HG03159 (cell line): ENCODE results near the gene USP14.

Experiments
- ATAC-seq: cut with Tn5 transposase; IDR thresholded peaks from one replicate; pipeline ENCODE4 v1.9.1; 2021; ENCODE audit warnings: mild to moderate bottlenecking, moderate library complexity; ENCODE audit not compliant: unreplicated experiment

USP14 gene

DNA sequence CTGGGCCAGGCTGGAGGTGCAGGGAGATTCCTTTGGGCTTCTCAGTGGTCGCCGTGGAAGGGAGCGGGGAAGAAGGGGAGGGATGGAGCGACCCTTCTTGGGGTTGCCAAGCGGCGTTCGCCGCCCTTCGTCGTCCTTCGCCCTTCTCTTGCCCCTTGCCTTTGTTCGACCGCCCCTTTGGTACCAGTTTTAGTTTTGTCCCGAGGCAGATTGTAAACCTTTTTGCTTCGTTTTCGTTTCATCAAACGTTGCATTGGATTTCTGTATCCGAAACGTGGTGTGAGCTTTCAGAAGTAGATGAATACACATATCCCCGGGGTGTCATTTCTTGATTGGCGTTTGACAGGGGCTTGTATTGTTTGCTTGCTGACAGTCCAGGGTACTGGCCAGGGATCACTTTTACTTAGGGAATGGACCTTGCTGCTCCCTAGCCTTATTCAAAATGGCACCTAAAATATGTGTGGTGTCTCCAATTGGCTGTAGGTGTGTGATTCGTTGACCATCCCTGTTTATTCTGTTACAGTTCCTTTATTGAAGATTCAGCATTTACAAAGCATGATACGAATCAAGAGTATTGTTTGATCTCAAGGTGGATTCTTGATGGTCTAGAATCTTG lies 788 bp downstream of the USP14 start:
- ATAC-seq: no peak

DNA sequence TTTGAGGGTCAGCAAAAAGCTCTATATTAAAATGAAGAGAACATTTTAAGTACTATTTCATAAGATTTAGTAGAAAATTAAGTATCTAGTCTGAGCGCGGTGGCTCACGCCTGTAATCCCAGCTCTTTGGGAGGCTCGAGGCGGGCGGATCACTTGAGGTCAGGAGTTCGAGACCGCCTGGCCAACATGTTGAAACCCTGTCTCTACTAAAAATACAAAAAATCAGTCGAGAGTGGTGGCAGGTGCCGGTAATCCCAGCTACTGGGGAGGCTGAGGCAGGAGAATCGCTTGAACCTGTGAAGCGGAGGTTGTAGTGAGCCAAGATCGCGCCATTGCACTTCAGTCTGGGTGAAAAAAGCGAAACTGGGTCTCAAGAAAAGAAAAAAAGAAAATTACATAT lies 1.6 kb downstream of the USP14 start:
- ATAC-seq: no peak

DNA sequence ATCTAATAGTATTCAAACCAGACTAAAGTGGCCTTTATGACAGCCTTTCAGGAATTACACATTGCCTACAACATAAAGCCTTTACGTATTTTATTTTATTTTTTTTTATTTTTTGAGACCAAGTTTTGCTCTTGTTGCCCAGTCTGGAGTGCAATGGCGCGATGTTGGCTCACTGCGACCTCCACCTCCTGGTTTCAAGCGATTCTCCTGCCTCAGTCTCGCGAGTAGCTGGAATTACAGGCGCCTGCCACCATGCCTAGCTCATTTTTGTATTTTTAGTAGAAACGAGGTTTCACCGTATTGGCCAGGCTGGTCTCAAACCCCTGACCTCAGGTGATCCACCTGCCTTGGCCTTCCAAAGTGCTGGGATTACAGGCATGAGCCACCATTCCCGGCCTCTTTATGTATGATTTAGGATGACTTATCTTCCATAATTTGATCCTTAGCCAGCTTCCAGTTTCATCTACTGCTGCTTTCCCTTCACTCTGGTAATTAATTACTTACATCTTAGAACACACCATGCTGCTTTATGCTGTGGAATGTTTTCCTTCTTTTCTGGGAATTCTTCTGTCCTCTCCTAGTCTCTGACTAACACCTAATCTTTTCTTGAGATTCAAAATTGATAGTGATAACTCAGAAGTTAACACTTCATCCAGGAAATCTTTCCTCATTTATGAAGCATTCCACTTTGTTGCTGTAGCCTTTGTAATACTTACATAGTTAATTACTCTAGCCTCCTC lies 2.6 kb downstream of the USP14 start:
- ATAC-seq: no peak

DNA sequence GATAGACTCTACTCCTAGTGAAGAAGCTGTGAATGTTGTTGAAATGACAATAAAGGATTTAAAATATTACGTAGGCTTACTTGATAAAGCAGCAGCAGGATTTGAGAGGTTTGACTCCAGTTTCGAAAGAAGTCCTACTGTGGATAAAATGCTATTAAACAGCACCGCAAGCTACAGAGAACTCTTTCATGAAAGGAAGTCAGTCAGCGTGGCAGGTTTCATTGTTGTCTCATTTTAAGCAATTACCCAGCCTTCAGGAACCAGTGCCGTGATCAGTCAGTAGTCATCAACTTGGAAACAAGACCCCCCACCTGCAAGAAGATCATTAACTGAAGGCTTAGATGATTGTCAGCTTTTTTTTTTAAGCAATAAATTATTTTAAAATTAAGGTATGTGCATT lies 14.0 kb downstream of the USP14 start:
- no peak for ATAC-seq

DNA sequence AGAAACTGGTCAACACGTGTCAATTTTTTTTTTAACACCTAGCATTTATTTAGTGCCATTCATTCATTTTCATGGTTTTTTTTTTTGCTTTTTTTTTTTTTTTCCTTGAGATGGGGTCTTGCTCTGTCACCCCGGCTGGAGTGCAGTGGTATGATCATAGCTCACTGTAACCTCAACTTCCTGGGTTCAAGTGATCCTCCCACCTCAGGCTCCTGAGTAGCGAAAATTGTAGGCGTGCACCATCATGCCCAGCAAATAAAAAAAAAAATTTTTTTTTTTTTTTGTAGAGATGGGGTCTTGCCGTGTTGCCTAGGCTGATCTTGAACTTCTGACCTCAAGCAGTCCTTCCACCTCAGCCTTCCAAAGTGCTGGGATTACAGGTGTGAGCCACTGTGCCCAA lies 21.1 kb downstream of the USP14 start:
- no peak for ATAC-seq

DNA sequence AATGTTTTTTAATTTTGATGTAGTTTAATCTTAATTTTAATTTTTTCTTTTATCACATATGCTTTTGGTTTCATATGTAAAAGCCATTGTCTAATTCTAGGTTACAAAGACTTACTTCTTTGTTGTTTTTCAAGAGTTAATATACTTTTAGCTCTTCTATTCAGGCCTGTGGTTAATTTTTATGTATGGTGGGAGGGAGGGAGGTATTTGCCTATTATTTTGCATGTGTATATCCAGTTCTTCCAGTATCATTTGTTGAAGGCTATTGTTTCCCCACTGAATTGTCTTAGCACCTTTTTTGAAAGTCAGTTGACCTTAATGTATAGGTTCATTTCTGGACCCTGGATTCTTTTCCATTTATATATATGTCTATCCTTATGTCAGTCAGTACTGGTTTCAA lies 23.4 kb downstream of the USP14 start:
- ATAC-seq: no peak

DNA sequence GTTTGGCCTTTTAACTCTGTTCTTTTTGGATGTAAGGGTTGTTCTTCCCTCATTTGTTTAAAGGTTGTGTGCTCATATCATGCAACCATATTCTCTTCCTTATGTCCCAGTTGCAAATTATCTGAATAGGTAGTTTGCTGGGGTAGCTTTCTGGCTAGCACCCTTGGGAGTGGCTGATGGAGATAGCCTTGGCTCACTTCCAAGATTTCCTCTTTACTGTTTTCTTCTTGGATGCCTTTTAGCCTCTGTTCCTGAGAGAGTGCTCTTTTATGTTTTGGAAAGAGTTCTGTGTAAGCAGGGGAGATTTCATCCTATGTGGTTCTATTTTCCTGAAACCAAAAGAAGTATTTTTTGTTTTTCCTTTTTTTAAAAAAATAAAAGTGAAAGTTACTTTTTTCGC lies 25.4 kb downstream of the USP14 start:
- ATAC-seq: no peak

DNA sequence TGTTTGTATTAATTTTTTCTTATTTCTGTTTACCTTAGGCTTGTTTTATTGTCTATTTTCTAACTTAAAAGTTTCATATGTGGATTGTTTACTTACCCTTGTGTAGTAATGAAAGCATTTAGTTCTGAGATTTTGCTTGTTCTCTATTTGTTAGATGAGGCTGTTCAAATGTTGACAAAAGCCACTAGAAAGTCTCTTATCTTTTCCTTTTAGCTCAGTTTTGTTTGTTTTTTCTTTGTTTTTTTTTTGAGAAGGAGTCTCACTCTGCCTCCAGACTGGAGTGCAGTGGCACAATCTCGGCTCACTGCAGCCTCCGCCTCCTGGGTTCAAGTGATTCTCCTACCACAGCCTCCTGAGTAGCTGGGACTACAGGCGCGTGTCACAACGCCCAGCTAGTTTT lies 30.9 kb downstream of the USP14 start:
- no peak for ATAC-seq

DNA sequence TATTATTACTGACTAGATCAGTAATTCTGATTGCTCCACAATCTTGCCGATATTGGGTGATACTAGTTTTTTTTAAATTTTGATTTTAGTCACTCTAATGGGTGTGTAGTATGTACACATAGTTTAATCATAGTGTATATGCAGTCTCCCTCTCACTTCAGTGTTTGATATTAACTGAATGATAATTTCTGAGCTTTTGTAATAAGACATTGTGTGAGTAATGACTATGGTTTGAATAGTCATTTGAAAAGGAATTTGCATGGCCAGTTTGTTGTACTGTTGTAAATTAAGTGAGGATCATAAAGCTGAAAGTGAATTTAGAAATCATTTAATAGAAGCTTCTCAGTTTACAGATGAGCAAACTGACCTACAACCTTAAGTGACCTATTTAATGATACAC lies 33.4 kb downstream of the USP14 start:
- no peak for ATAC-seq

DNA sequence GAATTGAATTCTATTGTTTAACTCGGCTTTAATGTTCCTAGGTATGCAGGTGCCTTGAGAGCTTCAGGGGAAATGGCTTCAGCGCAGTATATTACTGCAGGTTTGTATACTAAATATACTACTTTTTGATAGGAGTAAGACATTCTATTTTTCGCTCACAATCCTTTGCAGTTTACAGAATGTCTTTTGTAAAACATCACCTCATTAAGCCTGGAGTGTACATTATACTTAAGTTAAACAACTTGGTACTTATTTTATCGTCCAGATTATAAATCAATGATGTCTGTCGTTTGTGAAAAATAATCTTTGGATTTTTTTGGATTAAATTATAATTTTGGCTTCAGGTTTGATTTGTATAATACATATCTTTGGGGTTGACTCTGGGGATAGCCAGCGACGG lies 34.4 kb downstream of the USP14 start:
- no peak for ATAC-seq

DNA sequence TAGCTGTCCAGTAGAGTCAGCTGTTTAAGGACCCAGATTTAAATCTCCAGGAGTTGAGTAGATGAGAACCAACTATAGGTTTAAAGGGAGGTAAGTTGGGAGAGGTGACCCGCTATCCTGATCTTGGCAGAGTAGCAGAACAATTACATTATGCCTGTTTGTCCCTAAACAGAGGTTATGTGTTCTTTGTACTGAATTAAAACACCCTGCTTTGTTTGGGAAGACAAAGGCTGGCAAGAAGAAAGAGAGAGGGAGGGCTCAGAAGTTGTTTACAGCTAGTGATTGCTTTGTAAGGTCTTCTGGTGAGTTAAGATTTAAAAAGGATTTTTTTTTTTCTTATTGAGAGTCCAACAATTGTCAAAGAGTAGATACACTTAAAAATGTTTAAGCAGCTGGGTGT lies 37.3 kb downstream of the USP14 start:
- no peak for ATAC-seq

DNA sequence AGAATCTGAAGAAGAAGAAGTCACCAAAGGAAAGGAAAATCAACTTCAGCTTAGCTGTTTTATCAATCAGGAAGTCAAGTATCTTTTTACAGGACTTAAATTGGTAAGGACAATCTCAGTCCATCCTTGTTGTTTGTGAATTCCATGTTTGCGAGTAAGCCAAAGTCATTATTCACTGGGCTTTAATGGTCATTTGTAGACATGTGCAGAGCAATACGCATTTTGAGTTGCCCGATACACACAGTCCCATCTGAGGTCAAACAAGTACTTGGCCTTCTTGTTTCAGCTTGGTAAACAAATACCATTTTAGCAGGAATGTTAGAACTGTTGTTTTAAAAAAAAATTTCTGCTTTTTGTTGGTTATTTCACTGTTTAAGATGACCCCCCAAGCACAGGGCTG lies 40.9 kb downstream of the USP14 start:
- ATAC-seq: no peak

DNA sequence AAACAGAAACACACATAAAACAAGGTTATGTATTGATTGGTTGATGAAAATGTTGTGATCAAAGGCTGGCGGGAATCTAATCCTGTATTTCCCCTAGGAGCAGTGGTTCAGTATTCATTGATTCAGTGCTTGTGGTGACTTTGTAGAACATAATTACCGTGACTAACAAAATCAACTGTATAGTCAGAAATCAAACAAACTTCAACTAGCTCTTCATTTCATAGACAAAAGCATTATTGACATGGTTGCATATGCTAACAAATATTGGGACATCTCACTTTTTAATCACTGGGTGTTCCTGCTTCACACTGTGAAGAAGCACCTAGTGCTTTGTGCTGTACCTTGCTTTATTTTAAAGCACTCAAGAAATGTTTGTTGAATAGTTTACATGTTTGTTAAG lies 41.4 kb downstream of the USP14 start:
- no peak for ATAC-seq

DNA sequence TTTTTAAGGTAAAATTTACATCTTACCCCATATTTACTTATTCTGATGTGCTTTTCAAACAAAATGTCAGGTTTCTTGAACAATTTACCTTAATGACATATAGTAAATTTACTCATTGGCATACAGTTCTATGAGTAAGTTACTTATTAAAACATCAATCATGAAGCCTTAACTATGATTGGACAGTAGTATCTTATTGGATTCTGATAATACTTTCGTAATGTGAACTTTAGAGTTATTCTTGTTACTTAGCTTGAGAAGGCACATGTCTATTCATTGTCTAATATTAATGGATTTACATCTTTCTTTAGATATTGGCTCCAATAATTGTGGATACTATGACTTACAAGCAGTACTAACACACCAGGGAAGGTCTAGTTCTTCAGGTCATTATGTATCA lies 51.7 kb downstream of the USP14 start:
- ATAC-seq: no peak

DNA sequence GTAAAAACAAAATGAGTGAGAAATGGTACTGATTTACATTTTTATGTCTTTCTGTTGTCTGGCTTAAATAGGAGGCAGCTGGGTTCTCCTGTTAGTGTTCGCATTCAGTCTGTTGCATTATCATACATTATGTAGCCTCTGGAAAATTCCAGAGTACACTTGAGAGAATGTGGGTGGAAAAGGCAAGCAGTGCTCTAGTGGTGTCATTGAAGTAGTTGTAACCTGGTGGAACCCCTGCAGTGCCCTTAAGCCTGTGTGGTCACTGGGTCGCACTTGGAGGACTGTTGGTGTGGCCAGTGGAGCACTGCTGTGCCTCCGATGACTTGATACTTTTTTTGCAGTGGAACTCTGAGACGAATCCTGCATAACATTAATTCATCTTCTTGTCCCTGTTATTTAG lies 52.4 kb downstream of the USP14 start:
- ATAC-seq: no peak

DNA sequence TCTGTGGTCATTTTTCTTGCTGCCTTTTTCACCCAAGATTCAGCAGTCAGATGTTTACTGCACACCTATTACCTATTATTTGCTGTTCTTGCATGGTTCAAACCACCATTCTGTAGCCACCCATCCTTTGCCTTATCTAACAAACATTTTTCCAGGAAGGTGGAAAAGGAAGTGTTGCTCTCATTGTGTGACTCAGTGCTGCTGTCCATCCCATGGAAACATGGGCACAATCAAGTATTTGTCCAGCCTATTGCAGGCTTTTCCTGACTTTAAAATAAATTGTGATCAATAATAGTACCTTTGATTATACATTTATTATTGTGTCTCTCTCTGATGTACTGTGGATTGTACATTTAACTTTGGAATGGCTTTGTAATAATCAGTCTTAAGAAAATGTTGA lies 53.2 kb downstream of the USP14 start:
- ATAC-seq: no peak

DNA sequence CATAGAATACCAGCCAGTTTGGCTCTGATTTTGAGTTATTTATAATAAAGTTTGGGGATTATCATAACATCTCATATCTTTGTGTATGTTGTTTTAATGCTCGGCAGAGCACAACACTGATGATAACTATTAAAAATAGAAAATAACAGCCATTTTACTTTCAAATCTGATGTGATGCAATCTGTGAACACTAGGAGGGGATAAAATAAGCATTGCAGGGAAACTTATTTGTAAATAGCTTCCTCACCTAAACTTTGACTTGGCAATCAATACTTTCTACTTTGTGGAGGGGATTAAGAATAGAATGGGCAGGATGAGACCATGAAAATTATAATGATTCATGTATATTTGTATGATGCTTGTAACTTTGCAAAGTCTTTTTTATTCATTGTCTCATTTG lies 54.4 kb downstream of the USP14 start:
- no peak for ATAC-seq

DNA sequence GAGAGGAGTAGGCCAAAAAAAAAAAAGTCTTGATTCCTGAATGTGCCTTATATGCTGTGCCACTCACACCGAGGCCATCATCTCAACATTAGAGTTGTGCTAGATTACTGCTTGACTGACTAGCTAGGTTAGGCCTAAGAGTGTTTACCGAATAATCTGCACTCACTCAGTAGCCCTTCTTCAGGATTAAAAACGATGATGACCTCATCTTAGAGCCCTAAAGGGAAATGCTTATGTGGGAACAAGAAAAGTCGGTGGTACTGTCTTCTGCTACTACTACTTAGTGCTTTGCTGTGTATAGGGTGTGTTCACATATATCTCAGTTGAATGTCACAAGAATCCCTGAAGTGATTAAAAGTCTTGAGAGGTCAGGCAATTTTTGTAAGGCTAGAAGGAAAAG lies 55.1 kb downstream of the USP14 start:
- ATAC-seq: no peak

DNA sequence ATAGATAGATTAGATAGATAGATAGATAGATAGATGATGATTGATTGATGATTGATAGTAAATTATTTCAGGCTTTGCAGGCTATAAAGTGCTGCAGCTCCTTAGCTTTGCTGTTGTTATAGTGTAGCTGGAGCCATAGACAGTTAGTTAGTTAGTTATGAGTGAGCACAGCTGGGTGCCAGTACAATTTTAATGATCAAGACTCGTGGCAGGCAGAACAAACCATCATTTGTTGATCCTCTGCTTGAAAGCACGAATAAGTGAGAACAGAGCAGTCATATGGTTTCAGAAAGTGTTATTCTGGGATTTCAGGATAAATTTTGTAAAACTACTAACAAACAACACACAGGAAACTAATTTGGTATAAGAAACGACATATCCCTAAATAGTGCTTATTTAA lies 55.6 kb downstream of the USP14 start:
- ATAC-seq: no peak

DNA sequence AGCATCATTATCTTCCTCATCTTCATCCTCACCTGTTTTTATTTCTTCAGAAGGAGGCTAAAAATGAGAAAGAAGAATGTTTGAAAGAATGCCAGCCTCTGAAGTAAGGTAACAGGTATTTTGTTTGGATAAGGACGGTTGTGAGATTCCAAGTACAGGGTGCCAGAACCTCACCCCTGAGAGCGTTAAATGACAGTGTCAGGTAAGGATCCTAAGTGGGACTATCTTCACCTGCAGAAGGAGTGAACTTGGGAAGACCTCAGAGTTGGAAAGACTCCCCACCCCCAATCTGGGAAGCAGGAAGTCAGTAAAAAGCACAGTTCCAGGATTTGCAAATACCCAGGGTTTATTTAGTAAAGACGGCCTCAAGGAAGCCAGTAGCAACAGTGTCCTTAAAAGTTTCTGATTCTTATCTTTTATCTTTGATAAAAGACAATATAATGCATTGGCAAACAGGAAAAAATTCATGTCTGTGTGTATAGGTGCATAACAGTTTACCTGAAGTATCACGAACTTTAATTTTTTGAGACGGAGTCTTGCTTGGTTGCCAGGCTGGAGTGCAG lies 57.2 kb downstream of the USP14 start:
- ATAC-seq: no peak

DNA sequence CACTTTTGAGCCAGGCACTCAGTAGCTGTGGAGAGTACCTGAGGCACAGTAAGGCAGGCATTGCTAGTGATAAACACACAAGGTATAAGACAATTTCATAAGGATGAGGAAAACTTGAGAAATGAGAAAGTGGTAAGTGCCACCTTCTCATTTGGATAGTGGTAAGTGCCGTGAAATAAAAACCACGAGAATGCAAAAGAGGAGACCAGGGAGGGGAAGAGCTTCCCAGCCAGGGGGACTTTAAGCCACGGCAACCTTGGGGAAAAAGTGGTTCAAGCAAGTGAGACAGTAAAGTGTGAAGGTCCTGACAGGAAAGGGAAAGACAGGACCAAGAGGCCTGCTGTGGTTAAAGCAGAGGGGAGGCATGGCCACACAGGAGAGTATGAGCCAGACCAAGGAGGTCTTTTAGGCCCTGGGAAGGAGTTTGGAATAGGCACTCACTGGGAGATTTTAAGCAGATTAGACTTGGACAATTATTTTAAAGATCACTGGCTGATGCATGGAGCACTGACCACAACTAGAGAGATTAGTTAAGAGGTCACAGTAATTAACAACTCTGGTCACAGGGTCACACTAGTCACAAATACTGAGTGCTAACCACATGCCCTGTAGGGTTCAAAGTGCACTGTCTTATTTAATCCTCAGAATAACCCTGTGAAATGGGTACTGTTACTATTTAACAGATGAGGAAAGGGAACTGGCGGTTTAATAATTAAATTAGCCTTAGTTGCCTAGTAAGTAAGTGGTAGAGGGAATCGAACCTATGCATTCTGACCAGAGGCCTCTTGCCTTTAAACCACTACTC lies 59.4 kb downstream of the USP14 start:
- no peak for ATAC-seq

DNA sequence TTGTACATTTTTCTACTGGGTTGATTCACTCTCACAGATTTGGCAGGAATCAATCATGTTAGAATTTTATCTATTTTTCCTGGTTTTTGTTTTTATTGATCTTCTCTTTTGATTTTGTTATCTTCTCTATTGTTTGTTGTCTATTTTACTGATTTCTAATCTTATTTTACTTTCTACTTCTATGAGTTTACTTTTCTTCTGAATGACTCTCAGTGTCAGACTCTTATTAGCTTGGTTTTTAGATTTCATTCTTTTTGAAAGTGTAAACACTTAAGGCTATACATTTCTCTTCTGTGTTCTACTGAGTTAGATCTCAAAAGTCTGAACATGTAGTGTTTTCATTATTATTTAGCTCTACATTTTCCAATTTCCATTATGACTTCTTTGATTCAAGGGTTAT lies 62.4 kb downstream of the USP14 start:
- ATAC-seq: no peak
